Mucosa of descending colon (tissue), 3 donors: ENCODE measurements around the gene POU2F1. TPM values are rescaled to one million over a fixed set of nuclear protein-coding genes. Genes with fewer than 3 reads are reported as not detected.
A peak's percentile ranks its signal among the peaks of the same experiment; 100 is the strongest.
"Not testable (repeated sequence)": the region's sequence is repeated elsewhere in the genome, so short reads cannot be mapped to it uniquely, and the experiment has no call there.

Experiments used
- ATAC-seq: fragments of 200-7000 bp; cut with Tn5 transposase; one replicate; pipeline ENCODE4 v1.9.1; 2020; ENCODE audit warnings: mild to moderate bottlenecking, moderate library complexity
- DNase-seq, 3 donors: peaks; one replicate each; pipeline ENCODE4 v3.0.0-alpha.2; 2020
- H3K36me3 ChIP-seq: fragments of 200-600 bp; one replicate; pipeline ENCODE4 v1.8.0; 2021; ENCODE audit warnings: low read depth, mild to moderate bottlenecking
- H3K4me1 ChIP-seq: fragments of 200-600 bp; one replicate; pipeline ENCODE4 v1.8.0; 2021; ENCODE audit warnings: low read depth, mild to moderate bottlenecking
- H3K4me3 ChIP-seq: fragments of 200-600 bp; one replicate; pipeline ENCODE4 v1.8.0; 2021; ENCODE audit warnings: mild to moderate bottlenecking
- H3K9me3 ChIP-seq: fragments of 200-600 bp; one replicate; pipeline ENCODE4 v1.8.0; 2021; ENCODE audit warnings: mild to moderate bottlenecking
- intact Hi-C, 2 donors: fragments of 100-400 bp; cut with DNase I in 1 of 2; cut with micrococcal nuclease in 1 of 2; formaldehyde crosslinking; loops; one replicate each; pipeline versions ENCODE4 v1.11.0 to v1.11.1; 2022; cut with DNase I, micrococcal nuclease
- total RNA-seq, 3 donors: library from RNA; stranded (reverse); fragmentation: NEBNext Ultra II Directional in 2 of 3; extraction: Animal tissue kit (Norgen Biotek cat#: 25700) in 2 of 3; gene quantifications; one replicate each; pipeline versions ENCODE4 v1.2.1 to v1.2.4, GENCODE V29; 2021 to 2023
- TF ChIP-seq, protein P1 (sequence below): fragments of 200-600 bp; IDR thresholded peaks from one replicate; pipeline ENCODE4 v1.8.0; 2022; ENCODE audit warnings: antibody characterized with exemption, mild to moderate bottlenecking
- donor health status: DM: no; HTN: no; CAD: no; lungs with moderate emphysema.
- donor health status: DM: no; HTN: no; CAD: no.
- donor health status: DM: no; HTN: yes; CAD: no.

Gene POU2F1
- total RNA-seq, 3 donors from 2014 or later, result 16.9 to 18.5 (median 18.0) TPM

DNA sequence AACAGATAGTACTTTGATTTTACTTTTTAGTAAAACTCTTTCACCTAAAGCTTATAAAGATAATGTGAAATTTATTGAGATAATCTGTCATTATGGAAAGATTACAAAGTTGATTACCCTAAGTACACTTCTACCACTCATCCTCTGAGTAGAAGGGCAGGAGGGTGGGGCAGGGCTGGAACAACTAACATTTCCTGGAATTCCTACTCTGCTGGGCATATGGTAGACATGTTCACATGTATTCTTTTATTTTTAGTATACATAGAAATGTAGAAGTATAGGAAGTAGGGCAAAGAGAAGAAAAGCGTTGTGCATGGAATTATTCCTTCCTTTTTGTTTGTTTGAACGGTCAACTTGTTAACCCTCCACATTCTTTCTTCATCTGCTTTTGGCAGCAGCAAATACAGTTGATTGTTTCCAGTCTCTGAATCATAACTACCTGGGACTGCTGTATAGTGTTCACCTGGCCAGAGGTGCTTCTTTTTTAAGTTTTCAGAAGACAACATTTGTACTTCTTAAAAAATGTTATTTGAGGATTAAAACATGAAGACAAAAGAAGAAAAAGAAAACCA is 85.1 kb downstream of the POU2F1 start:
- DNase-seq (peak; percentile 53 to 71 (median 54)), ATAC-seq (peak; percentile 99)
- H3K36me3 ChIP-seq, result no peaks in the 10 kb centered on the region
- no peaks in the 10 kb centered on the region for H3K4me1 ChIP-seq
- H3K4me3 ChIP-seq, result no peak overlapping the region
- no peaks in the 10 kb centered on the region for H3K9me3 ChIP-seq
- TF ChIP-seq, protein P1, sequence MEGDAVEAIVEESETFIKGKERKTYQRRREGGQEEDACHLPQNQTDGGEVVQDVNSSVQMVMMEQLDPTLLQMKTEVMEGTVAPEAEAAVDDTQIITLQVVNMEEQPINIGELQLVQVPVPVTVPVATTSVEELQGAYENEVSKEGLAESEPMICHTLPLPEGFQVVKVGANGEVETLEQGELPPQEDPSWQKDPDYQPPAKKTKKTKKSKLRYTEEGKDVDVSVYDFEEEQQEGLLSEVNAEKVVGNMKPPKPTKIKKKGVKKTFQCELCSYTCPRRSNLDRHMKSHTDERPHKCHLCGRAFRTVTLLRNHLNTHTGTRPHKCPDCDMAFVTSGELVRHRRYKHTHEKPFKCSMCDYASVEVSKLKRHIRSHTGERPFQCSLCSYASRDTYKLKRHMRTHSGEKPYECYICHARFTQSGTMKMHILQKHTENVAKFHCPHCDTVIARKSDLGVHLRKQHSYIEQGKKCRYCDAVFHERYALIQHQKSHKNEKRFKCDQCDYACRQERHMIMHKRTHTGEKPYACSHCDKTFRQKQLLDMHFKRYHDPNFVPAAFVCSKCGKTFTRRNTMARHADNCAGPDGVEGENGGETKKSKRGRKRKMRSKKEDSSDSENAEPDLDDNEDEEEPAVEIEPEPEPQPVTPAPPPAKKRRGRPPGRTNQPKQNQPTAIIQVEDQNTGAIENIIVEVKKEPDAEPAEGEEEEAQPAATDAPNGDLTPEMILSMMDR, result no peak
- intact Hi-C loops, result no loop called here

- intact Hi-C loops, result no loop called here
- H3K4me3 ChIP-seq, result no peak overlapping the region
- DNase-seq, result no peak
- no peak for ATAC-seq
- no peaks in the 10 kb centered on the region for H3K9me3 ChIP-seq
- TF ChIP-seq, protein P1, result no peak
- H3K36me3 ChIP-seq, result no peaks in the 10 kb centered on the region
- no peaks in the 10 kb centered on the region for H3K4me1 ChIP-seq
Measured at GRCh38 chr1:167310732-167311131, 90.0 kb downstream of the POU2F1 start.

DNA sequence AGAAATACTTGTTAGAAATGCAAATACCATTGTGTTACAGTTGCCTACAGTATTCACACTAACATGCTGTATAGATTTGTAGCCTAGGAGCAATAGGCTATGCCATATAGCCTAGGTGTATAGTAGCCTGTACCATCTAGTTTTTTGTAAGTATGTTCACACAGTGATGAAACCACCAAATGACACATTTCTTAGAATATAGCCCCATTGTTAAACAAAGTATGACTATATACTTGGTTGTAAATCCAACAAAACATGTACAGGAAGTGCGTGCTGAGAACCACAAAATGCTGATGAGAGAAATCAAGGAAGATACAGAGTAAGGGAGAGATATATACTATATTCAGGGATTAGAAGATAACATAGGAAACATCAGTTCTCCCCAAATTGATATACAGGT is 92.2 kb downstream of the POU2F1 start:
- Histone ChIP-seq H3K4me3 (no peak overlapping the region), H3K36me3 (no peaks in the 10 kb centered on the region), H3K4me1 (no peaks in the 10 kb centered on the region), H3K9me3 (peaks cover 13% of the 10 kb centered on the region)
- intact Hi-C loops, result no loop called here
- TF ChIP-seq, protein P1, result no peak
- ATAC-seq (peak; percentile 69), DNase-seq (no peak)

DNA sequence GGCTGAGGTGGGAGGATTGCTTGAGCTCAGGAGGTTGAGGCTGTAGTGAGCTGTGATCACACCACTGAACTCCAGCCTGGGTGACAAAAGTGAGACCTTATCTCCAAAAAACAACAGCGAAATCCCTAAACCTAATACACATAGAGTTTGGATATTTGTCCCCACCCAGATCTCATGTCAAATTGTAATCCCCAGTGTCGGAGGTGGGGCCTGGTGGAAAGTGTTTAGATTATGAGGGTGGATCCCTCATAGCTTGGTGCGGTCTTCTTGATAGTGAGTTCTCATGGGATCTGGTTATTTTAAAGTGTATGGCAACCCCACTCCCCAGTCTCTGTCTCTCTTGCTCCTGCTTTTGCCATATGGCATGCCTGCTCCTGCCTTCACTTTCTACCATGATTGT is 94.0 kb downstream of the POU2F1 start:
- Histone ChIP-seq H3K4me3 (no peak overlapping the region), H3K9me3 (peaks cover 28% of the 10 kb centered on the region), H3K4me1 (no peaks in the 10 kb centered on the region), H3K36me3 (no peaks in the 10 kb centered on the region)
- ATAC-seq (no peak), DNase-seq (no peak)
- intact Hi-C loops, result no loop called here
- TF ChIP-seq, protein P1, result no peak

DNA sequence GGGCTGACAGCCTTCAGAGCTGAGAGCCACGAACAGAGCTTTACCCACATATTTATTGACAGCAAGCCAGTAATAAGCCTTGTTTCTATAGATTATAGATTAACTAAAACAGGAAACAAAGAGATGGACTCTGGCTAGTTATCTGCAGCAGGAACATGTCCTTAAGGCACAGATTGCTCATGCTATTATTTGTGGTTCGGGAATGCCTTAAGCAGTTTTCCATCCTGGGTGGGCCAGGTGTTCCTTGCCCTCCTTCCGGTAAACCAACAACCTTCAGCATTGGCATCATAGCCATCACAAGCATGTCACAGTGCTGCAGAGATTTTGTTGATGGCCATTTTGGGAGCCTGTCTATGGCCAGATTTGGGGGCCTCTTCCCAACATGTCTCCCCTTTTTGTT is 96.8 kb downstream of the POU2F1 start:
- Histone ChIP-seq H3K4me1 (no peaks in the 10 kb centered on the region), H3K4me3 (no peak overlapping the region), H3K9me3 (peaks cover 55% of the 10 kb centered on the region), H3K36me3 (no peaks in the 10 kb centered on the region)
- DNase-seq, result no peak
- intact Hi-C loops, result no loop called here
- ATAC-seq, result no peak
- TF ChIP-seq, protein P1, result no peak

DNA sequence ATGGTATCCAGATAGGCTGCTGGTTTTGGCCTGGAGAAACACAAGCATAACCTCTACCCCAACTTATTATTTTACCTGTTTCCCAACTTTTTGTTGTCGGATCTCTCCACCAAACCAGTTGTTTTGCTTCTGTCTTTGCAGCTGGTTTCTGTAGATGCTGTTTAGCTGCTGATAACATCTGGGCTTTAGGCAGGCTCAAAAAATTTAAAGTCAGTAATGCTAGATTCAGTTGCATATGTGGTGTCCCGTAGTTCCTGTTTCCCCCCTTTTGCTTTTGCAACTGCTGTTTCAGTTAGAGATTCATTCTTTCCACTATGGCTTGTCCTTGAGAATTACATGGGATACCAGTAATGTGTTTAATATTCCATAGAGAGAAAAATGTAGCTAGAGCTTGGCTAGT is 98.5 kb downstream of the POU2F1 start:
- H3K36me3 ChIP-seq, DNase-seq, intact Hi-C loops, H3K4me1 ChIP-seq, H3K4me3 ChIP-seq, ATAC-seq: not testable (repeated sequence)
- H3K9me3 ChIP-seq, result peaks cover 72% of the 10 kb centered on the region
